ENCODE measurements around the gene UFSP2. TPM values are rescaled to one million over a fixed set of nuclear protein-coding genes. Genes with fewer than 3 reads are reported as not detected.

UFSP2 gene
- total RNA-seq, 3 donors from 2014 or later: 20.6 to 48.3 (median 37.9) TPM

DNA sequence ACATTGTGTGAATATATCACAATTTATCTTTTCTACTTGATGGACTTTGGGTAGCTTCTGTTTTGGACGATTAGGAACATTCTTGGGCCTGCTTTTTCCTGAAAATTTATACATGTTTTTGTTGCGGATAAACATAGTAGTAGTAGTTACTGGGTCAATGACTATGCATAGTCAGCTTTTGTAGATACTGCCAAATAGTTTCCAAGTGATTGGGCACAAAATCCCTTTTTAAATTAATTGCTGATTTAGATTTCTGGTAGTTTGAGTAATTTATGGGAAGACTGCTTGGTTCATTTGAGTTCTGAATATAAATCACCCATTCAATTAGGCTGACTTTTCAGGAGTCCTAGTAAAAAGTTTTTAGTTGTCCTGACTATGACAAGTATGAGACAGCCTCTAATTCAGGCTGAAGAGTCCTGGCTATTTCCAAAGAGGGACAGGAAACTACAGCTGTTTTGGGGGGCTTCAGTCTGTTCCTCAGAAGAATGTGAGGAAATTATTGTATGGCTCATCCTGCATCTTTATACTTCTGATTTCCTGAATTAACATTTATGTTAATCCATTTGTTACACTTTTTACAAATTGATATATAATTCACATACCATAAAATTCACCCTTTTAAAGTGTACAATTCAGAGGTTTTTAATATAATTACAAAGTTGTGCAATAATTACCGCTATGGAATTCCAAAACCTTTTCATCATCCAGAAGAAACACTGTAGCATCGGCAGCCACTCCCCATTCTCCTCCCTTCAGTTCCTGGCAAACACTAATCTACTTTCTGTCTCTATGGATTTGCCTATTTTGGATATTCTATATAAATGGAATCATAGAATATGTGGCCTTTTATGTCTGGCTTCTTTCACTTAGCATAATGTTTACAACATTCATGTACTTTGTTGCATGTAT lies 44.2 kb downstream of the UFSP2 start:
- Histone ChIP-seq H3K27ac (peak overlapping the region in 1 of 2 donors; percentile 75), H3K36me3 (no peaks in the 10 kb centered on the region), H3K27me3 (no peaks in the 10 kb centered on the region), H3K4me3 (no peak overlapping the region), H3K9me3 (no peaks in the 10 kb centered on the region), H3K4me1 (no peaks in the 10 kb centered on the region)
- intact Hi-C loops (cut with DNase I; ENCODE audit: low total_unique reads): no loop called here
- TF ChIP-seq POLR2AphosphoS5 (IDR thresholded peaks at IDR 0.05) (no peak), POLR2A (IDR thresholded peaks at IDR 0.05) (no peak)
- TF ChIP-seq, protein P1, sequence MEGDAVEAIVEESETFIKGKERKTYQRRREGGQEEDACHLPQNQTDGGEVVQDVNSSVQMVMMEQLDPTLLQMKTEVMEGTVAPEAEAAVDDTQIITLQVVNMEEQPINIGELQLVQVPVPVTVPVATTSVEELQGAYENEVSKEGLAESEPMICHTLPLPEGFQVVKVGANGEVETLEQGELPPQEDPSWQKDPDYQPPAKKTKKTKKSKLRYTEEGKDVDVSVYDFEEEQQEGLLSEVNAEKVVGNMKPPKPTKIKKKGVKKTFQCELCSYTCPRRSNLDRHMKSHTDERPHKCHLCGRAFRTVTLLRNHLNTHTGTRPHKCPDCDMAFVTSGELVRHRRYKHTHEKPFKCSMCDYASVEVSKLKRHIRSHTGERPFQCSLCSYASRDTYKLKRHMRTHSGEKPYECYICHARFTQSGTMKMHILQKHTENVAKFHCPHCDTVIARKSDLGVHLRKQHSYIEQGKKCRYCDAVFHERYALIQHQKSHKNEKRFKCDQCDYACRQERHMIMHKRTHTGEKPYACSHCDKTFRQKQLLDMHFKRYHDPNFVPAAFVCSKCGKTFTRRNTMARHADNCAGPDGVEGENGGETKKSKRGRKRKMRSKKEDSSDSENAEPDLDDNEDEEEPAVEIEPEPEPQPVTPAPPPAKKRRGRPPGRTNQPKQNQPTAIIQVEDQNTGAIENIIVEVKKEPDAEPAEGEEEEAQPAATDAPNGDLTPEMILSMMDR (IDR thresholded peaks at IDR 0.05): no peak
- DNase-seq (ENCODE audit: low spot score in 2 of 2): no peak

DNA sequence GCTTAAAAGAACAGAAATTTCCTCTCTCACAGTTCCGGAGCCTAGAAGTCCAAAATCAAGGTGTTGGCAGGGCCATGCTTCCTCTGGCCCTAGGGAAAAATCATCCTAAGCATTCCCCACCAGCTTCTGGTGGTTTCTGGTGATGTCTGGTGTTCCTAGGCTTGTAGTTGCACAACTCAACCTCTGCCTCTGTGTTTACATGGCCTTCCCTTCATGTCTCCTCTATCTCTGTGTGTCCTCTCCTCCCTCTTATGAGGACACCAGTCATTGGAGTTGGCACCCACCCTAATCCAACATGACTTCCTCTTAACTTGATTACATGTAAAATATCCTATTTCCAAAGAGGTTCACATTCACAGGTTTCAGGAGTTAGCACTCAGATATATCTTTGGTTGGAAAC lies 45.4 kb downstream of the UFSP2 start:
- Histone ChIP-seq H3K4me3 (no peak overlapping the region), H3K36me3 (no peaks in the 10 kb centered on the region), H3K4me1 (no peaks in the 10 kb centered on the region), H3K27me3 (no peaks in the 10 kb centered on the region), H3K9me3 (no peaks in the 10 kb centered on the region), H3K27ac (peak overlapping the region; percentile 46 to 75)
- intact Hi-C loops (cut with DNase I; ENCODE audit: low total_unique reads): no loop called here
- no peak for TF ChIP-seq POLR2AphosphoS5 (IDR thresholded peaks at IDR 0.05)
- TF ChIP-seq POLR2A (IDR thresholded peaks at IDR 0.05): no peak
- TF ChIP-seq, protein P1 (IDR thresholded peaks at IDR 0.05): no peak
- DNase-seq (ENCODE audit: low spot score in 2 of 2): no peak

DNA sequence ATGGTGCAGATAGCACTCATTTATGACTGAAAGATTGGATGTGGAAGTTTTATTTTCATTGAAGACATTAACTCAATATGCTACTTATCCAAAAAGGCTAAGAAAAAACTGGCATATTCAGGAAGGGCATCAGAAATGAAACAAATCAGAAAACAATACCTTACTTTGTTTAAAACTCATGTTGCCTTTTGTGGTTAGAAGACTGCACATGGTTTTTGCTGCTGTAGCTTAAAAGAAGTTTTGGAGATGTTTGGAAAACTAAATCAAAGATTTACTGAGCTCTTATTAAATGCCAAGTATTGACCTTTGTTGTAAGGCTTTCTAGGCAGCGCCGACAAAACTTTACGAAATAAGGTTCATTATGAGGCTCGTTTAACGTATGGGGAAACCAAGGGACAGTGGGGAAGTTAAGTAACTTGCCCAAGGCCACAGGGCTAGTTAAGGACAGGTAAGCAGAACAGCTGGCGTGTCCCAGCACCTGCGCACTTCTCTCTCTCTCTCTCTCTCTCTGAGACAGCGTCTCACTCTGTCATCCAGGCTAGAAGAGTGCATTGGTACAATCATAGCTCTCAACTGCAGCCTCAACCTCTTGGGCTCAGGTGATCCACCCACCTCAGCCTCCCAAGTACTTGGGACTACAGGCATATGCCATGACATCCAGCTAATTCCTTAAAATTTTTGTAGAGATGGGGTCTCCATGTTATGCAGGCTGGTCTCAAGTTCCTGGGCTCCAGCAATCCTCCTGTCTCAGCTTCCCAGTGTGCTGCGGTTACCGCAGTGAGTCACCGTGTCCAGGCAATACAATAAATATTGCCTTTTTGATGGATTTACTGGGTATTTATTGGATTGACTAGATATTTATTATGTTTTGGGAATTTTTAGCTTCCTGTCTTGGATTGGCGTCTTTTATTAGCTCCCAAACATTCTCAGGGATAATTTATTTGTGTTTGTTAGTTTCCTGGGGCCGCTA lies 46.2 kb downstream of the UFSP2 start:
- intact Hi-C loops (cut with DNase I; ENCODE audit: low total_unique reads): no loop called here
- DNase-seq (ENCODE audit: low spot score in 2 of 2): peak in 1 of 2 donors; percentile 49
- Histone ChIP-seq H3K27ac (peak overlapping the region; percentile 46 to 75), H3K36me3 (no peaks in the 10 kb centered on the region), H3K4me3 (peak overlapping the region in 1 of 3 donors; percentile 18), H3K9me3 (no peaks in the 10 kb centered on the region), H3K27me3 (no peaks in the 10 kb centered on the region), H3K4me1 (no peaks in the 10 kb centered on the region)
- TF ChIP-seq, protein P1 (IDR thresholded peaks at IDR 0.05): no peak
- TF ChIP-seq POLR2AphosphoS5 (IDR thresholded peaks at IDR 0.05): no peak

DNA sequence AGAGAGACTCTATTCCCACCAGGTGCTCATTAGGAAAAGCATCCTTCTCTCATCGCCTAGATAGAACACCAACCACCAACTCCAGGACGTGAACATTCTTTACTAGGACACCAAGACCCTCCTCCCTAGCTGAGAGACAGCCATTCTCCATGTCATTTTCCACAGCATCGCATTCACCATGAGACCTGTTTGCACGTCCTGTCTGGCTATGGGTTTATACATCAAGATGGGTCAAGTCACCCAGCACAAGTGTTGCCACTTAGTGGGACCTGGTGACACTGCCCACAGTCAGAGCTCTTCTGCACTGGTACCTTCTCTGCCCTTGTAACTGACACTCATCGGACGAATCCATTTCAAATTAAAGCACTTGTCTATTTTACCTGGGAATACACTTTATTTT lies 47.5 kb downstream of the UFSP2 start:
- Histone ChIP-seq H3K4me3 (no peak overlapping the region), H3K36me3 (no peaks in the 10 kb centered on the region)
- intact Hi-C loops (cut with DNase I; ENCODE audit: low total_unique reads): no loop called here

More for the DNA sequence above, 47.5 kb downstream of the UFSP2 start:
- H3K27ac ChIP-seq: no peak overlapping the region
- H3K4me1 ChIP-seq: no peaks in the 10 kb centered on the region
- no peak for DNase-seq (ENCODE audit: low spot score in 2 of 2)
- no peaks in the 10 kb centered on the region for H3K9me3 ChIP-seq
- no peak for TF ChIP-seq POLR2A (IDR thresholded peaks at IDR 0.05)
- TF ChIP-seq POLR2AphosphoS5 (IDR thresholded peaks at IDR 0.05): no peak
- TF ChIP-seq, protein P1 (IDR thresholded peaks at IDR 0.05): no peak
- no peaks in the 10 kb centered on the region for H3K27me3 ChIP-seq

Data from breast epithelium (tissue), 4 donors.